ENCODE measurements around the gene ATXN7L1.
A peak's percentile ranks its signal among the peaks of the same experiment; 100 is the strongest.
"Not testable (repeated sequence)": the region's sequence is repeated elsewhere in the genome, so short reads cannot be mapped to it uniquely, and the experiment has no call there.

ATXN7L1 gene

DNA sequence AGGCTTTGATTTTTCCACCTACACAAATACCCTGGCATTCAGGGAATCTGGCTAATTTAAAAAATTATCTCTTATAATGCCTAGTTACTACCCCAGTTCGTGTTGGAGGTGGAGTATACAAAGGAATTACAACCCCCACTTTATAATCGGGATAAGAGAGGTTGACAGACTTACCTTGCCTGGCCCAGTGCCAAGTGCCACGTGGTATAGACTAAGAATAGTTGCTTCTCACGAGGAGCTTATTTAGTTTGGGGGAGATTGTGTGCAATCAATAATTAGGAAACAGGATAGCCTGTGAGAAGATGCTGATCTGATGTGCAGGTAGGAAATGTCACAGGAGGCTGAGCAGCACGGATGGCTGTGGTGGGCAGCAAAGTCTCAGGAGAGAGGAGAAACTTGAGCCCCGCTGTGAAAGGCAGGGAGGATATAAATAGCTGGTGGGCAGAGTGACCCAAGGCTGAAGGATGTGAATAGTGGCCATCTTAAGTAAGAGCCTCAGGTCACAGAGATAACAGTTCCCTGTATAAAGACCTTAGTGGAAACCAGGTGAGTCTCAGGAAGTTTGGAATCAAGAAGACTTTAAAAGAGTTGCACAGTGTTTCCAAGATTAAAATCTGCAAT is 11.3 kb upstream of the ATXN7L1 start:
- DNase-seq = no peak

DNA sequence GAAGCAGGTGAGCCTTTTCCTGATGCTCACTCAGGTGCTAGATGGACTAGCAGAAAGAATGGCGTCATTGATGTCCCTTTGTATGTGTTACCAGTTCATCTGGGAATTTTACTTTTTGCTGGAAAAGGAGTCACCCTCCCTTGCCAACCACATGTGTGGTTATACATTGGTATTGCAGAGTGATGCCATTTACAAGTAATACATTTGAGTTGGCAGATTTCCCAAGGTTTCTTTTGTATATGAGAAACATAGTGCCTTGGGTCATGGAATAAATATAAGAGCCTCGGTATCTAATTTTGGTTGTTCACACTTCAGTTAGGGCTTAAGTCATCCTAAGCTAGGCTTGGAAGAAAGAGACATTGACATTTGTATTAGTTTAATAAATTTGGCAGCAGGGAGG is 10.4 kb upstream of the ATXN7L1 start:
- no peak for DNase-seq

DNA sequence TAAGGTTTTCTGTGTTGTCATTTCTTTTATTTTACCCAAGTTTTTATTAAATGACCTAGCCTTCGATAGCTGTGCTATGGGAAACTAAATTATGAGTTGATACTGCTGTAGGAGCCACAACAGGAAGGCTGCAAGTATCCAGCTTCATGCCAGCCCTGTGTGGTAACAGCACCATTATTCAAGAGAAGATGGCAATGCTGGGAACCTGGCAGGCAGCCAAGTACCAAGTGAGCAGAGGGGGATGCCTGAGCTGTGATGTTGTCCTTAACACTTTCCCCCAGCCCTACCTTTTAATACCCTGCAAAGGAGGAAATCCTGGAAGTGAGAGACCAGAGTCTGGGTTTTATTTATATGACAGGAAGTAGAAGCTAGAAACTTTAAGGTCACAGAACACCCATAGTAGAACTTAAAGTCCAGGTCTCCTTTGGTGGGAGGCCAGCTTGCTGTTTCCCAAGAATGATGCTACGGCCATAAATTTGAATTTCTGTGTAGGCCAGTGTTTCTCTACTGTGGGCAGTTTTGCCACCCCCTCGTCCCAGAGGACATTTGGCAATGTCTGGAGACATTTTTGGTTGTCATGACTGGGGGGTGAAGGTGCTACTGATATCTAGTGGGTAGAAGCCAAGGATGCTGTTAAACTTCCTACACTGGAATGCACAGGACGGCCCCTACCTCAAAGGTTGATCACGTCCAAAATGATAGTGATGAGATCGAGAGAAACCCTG is 9.2 kb upstream of the ATXN7L1 start:
- DNase-seq = no peak

DNA sequence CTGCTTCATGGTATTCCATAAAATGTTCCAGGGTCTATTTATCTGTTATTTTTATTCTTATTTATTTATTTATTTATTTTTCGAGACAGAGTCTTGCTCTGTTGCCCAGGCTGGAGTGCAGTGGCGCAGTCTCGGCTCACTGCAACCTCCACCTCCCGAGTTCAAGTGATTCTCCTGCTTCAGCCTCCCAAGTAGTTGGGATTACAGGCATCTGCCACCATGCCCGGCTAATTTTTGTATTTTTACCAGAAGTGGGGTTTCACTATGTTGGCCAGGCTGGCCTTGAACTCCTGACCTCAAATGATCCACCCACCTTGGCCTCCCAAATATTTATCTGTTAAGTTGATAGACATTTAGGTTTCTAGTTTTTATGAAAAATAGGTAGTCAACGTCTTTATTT is 6.8 kb upstream of the ATXN7L1 start:
- DNase-seq = not testable (repeated sequence)

DNA sequence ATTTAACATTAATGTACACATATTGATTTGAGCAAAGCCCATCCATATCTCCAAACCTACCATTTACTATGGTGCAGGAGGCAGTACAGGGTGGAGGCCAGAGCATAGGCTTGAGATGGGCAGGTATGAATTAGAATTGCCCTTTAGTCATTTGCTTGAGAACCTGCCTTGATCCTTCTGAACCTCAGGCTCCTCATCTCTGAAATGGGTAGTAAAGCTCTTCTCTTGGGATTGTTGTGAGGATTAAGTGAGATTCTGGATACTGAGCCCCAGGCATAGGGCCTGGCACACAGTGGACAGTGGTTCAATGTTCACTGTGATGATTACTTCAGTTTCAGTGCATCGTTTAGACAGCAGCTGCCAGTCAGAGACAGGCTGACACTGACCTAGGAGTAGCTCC is 5.0 kb upstream of the ATXN7L1 start:
- DNase-seq = no peak

DNA sequence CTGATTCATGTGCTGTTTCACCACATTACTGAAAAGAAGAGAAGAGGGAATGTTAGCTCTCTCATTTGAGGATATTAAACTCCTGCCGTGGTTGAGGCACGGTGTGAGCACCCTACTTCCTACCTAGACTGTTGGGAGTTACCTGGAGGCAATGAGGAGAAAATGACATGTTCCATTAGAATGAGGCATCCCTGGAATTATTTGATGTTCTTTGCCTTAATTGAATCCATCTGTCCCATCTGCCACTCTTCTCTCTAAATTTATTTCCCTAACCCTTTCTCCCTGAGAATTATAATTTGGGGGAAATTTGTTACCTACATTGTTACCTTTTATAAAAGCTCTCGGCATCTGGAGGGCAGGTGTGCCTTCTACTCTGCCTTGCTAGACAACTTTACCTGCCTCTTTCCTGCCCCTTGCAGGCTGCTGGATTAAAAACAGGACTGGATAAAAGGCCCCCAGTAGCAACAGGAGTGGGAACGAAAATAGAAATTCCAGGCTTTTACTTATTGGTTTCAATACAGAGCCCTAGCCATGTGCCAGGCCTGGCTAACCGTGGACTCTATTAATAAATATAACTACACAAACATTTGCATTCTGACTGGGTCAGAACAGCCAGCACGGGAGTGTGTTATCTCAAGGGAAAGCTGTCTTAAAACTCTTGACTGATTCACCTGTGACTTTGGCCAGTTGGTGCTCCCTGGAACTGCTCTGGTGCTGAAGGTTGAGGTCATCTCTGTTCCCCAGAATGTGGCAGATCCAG is 4.4 kb upstream of the ATXN7L1 start:
- DNase-seq = no peak

DNA sequence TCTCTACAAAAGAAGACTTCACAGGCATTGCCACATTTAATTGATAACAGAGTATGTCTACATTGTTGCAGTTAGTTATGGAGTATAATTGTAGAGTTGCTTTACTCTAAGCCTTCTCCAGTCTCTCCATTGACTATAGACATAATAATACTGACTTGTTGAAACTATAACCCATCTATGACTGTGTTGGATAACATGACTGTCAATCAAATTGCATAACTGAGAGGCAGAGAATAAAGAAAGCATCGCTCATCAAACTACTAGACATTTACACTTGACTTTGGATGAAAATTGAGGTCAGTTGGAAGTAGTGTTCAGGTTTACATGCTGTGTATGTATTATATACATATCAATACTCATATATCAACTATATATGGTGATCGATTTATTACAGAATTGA is 3.4 kb upstream of the ATXN7L1 start:
- DNase-seq = no peak

DNA sequence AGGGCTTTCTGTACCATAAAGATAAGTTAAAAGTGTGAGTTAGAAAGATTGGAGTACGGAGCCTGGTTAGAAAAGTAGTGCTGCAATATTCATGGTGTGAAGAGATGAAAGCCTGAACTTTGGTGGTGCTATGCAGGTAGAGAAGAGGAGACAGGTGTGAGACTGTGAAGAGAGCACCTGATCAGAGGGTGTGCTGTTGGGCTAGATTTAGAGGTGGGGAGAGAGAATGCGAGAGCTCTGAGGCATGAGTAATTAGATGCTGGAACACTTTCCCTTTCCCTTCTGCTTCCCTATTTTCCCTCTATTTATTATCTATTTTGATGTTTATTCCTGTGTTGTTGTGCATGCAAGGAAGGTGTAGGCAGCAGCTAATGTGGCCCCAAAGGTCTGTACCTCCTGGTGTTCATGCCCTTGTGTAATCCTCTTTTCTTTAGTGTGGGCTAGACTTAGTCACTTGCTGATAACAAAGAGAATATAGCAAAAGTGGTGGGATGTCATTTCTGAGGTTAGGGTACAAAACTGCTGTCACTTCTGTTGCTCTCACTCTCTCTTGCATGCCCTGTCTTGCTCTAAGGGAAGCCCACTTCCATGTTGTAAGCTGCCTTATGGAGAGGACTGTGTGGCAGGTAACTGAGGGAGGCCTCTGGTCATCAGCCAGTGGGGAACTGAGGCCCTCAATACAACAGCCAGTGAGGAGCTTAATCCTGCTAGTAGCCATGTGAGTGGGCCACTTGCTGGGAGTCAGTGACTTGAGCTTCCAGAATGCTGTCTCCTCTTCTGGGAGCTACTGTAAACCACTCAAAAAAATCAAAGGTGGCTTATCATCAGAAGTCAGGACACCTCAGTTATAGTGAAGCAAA is 2.6 kb upstream of the ATXN7L1 start:
- DNase-seq = peak in 1 of 2 donors; percentile 13

DNA sequence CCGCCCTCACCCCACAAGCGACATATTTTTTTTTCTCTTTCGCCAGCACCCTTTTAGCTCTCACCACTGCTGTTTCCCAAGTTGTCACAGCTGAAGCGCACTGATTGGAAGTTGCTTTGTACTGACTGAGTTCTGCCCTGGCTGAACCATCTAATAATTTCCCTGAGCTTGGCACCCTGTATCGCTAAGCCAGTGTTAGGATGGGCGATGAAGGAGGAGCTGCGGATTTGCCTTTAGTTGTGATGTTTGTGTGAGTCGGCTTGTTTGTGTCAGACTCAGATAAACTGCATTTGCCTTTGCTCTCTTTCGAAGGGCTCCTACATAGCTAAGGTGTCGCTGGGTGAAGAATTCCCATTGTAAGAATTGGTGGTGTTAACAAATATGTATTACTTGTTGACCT is 1.3 kb upstream of the ATXN7L1 start:
- DNase-seq = no peak

DNA sequence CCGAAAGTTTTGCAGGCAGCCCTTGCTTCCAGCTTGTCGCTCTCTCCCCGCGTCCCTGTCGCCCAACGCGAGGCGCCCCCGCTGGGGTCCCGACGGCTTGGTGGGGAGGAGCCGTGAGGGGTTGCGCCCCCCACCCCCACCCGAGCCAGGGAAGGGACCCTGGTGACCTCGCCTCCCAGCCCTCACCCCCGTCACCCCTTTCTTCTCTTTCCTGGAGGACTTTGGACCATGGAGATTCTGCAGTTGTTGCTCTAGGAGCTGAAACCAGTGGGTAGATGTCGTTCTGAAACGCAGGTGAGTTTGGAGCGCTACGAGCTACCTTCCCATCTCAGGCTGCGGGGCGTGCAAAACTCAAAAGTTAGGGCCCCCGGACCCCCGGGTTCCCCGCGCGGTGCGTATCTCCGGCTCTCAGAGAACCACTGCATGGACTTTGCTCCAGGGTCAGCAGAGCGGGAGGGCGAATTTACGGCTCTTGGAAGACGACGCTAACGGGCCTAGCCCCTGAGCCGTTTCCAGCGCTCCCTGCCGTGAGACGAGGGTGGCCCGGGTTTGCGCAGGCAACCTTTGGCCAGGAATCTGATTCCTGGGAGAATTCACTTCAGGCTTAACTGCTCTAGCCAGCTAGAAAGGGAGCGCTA is 684 bp upstream of the ATXN7L1 start:
- no peak for DNase-seq

DNA sequence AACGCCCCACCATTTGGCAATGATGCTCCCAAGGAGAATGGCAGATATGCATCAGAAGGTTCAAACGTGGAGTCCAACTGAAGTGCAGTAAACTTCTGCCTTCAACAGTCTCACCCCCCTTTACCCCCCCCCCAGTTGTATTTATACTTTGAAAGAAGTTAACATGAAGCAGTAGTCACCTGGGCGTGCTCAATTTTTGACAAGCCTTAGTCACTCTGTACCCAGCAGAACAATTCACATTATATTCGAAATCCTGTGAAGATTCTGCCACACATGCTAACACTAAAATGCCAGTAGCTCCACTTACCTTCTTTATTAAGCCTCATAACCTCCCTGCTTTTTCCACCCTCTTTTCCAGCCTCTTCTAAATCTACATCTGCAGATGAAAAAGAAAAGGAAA is 894 bp downstream of the ATXN7L1 start:
- DNase-seq = no peak

DNA sequence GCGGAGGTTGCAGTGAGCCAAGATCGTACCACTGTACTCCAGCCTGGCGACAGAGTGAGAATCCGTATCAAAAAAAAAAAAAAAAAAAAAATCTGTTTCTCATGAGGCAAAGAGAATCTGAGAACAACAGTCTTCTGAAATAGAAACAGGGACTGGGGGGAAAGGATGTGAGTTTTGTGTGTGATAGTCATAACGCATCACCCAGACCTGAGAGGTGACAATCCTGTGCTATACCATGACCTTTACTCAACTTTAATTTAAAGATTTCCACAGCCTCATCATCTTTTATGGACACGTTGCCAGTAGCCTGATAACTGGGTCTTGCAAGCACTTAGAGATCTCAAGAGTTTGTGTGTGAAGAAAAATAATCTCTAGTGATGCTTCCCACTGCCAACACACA is 2.3 kb downstream of the ATXN7L1 start:
- no peak for DNase-seq

DNA sequence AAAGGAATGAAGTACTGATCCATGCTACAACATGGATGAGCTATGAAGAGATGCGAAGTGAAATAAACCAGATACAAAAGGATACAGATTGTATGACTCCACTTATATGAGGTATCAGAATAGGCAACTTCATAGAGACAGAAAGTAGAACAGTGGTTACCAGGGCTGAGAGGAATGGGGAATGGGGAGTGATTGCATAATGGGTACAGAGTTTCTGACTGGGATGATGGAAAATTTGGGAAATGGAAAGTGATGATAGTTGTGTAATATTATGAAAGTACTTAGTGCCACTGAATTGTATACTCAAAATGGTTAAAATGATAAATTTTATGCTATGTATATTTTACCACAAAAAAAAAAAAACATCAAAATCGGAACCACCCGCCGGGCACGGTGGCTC is 3.9 kb downstream of the ATXN7L1 start:
- DNase-seq = no peak

DNA sequence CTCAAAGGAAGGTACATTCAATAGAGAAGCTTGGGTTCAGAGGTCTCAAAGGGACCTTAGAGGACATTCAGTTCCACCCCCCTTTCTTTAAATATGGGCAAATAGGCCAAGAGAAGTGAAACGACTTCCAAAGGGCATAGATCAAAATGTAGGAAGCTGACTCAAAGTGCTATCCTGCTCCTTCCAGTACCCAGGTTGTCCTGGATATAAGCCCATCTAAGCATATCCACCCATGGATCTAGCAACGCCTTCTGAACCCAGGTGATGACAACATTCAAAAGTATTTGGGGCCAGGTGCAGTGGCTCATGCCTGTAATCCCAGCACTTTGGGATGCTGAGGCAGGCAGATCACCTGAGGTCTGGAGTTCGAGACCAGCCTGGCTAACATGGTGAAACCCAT is 5.3 kb downstream of the ATXN7L1 start:
- no peak for DNase-seq

DNA sequence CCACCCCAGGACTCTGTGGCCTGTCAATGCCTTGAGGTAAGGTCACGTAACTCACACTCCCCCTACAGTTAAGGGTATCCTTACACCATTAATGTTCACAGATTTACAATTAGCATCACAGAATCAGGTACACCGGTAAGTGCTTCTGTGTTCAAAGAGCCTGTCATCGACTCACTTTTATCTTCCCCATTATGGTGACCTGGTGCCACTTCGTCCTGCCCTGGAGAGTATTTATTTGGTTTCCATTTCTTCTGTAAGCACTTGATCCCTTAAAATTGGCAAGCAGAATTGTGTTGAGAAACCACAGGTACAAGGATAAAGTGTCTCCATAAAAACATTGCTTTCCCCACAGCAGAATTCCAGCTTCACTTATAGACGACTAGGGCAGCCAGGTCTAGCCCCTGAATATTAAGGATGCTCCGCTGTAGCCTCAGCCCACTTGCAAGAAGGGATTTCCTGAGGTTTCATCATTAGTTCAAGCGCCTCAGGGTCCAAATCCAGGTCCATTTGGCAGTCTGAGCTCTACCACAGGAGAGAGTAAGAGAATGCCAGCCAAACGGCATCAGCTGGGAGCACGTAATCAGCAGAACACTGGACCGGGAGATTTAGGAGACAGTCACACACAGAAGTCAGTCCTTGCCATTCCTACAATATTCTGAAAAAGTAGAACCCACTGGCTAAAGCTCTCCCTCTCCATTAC is 10.1 kb downstream of the ATXN7L1 start:
- DNase-seq = no peak

DNA sequence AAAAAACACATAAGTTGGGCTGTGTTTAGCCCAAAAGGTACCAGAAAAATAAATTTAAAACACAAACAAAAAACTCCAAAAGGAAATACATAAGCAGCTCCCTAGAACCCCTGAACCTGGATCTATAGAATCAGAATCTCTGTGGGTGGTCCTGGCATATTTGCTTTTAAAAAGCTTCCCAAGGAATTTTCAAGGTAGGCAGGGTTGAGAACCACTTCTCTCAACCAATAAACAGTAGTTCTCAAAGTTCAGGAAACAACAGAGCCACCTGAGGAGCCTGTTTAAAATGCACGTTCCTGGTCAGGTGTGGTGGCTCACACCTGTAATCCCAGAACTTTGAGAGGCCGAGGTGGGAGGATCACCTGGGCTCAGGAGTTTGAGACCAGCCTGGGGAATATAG is 12.5 kb downstream of the ATXN7L1 start:
- DNase-seq = no peak

DNA sequence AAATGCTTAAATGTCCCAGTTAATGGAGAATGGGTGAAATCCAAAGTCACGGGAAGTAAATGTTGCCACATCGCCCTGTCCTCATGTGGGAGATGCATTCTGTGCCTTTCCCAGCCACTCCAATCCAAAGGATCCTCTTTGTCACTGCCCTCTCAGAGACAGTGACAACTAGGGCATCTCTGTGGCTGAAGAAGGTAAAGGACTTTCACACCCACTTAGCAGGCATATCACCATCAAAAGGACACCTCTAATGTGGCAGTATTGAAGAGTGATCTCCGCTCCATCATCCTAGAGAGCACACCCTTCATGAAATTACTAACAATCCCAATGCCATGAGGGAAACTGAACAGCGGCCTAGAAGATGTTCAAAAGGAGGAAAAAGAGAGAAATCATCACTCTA is 13.6 kb downstream of the ATXN7L1 start:
- DNase-seq = no peak

DNA sequence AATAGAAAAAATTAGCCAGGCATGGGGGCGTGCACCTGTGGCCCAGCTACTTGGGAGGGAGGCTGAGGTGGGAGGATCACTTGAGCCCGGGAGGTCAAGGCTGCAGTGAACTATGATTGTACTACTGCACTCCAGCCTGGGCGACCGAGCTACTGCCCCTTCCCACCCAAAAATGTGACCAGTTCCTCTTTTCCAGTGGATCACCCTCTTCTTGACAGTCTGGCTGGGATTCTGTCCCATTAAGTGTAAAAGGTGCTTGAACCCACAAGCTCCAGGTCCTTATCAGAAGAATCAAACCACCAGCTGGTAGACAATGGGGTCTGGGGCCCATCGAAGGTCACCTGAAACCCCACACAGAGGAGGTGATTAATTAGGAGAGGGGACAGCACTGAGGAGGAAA is 14.1 kb downstream of the ATXN7L1 start:
- no peak for DNase-seq

DNA sequence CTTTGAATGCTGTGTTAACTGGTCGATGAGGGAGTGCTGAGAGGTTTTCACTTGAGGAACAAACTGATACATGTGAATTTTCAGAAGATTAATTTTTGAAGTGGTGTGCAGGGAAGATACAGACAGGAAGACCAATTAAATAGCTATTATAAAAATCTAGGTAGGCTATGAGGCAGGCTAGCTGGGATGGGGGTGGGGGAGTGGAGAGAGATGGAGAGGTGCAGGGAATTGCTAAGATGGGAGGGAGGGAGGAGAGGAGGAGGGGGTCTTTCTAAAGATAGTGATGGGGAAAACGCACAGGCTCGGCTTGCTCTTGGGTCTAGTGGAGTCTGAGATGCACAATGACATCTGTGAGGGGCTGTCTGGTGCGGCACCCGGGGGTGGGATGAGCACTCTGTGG is 15.2 kb downstream of the ATXN7L1 start:
- no peak for DNase-seq

DNA sequence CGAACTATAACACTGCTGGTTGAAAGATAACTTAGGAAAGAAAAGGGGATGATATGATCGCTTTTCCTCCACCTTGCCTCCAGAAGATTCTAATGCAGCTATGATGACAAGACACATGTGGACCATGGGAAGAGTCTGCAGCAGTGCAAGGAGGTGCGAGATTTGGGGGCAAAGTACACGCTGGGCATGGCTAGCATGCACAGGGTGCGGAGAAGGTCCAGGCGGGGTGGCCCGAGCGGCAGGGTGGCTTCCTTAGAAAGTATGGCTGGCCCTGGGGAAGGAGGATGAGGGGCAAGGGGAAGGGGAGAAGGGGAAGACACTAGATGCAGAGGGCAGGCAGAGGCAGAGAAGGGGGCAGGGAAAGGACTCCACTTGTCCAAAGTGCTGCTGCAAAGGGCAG is 15.6 kb downstream of the ATXN7L1 start:
- DNase-seq = no peak

DNA sequence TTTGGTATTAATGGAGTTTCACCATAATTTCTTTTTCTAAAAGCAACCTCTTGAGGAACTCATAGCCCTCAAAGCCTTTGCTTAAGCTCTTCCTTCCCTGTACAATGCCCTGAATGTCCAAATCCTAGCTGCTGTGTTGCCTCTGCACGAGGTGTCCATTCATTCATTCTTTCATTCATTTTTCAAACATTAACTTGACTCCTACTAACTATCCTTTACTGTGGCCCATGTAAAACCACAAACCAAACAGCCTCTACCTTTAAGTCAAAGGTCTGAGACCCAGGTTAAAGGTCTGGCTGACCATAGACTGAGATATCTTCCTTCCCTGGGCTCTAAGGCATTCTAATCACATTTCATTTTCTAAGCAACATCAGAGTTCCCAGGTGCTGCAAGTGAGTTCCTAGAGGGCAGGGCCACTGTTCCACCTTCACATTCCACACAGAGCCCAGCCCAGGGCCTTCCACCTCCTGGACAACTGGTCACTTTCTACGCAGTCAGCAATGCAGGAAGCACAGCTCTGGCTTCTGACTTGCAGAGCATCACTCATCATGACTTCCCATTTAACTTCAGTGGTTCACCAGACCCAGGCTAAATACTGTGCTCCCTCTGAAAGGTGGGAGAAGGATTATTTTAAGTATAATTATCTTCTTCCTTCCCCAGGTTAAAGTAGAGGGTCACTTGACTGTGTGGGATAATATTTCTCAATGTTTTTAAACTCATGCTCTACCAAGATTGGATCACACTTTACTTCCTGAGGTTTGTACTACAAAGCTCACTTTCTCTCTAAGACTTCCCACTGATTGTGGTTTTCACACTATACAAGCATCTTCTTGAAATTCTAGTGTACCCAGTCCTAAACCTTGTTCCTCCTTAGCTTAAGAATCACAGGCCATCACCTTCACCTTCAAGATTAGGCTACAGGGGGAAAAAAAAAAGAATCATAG is 19.1 kb downstream of the ATXN7L1 start:
- DNase-seq = no peak
